GM18870 (cell line): Measurements from ENCODE around the gene TRPM3.

Experiments used
- ATAC-seq: cut with Tn5 transposase; IDR thresholded peaks from one replicate; pipeline ENCODE4 v1.9.1; 2021; ENCODE audit warnings: moderate library complexity; ENCODE audit not compliant: unreplicated experiment

The TRPM3 gene

GRCh38 chr9:71121275-71122021 is at the start of gene TRPM3:
TRPM3 (minus strand) TSS chr9:71121621; CDS start chr9:71121354, 267 bp downstream.
- no peak for ATAC-seq

GRCh38 chr9:71168418-71168817 is 47.0 kb upstream of the TRPM3 start:
- ATAC-seq: no peak

- ATAC-seq: no peak
These were observed 40.7 kb upstream of the TRPM3 start for GRCh38 chr9:71162126-71162525.

- no peak for ATAC-seq
These were observed 36.3 kb upstream of the TRPM3 start for GRCh38 chr9:71157731-71158130.

- ATAC-seq: no peak
These were observed 25.9 kb upstream of the TRPM3 start for GRCh38 chr9:71147368-71147767.

- ATAC-seq: no peak
These were observed 25.1 kb upstream of the TRPM3 start for GRCh38 chr9:71146511-71146910.

- no peak for ATAC-seq
These were observed 23.8 kb upstream of the TRPM3 start for GRCh38 chr9:71145179-71145578.

GRCh38 chr9:71144495-71144894 is 23.1 kb upstream of the TRPM3 start:
- ATAC-seq: no peak

- ATAC-seq: no peak
These were observed 15.3 kb upstream of the TRPM3 start for GRCh38 chr9:71136696-71137095.

GRCh38 chr9:71131145-71131544 is 9.7 kb upstream of the TRPM3 start:
- ATAC-seq: no peak

- ATAC-seq: no peak
These were observed 9.1 kb upstream of the TRPM3 start for GRCh38 chr9:71130521-71130920.

GRCh38 chr9:71128796-71129195 is 7.4 kb upstream of the TRPM3 start:
- ATAC-seq: no peak

GRCh38 chr9:71127301-71127700 is 5.9 kb upstream of the TRPM3 start:
- no peak for ATAC-seq

GRCh38 chr9:71122421-71122820 is 1.0 kb upstream of the TRPM3 start:
- no peak for ATAC-seq

GRCh38 chr9:71122022-71122275 is 528 bp upstream of the TRPM3 start:
- no peak for ATAC-seq

- ATAC-seq: no peak
These were observed 747 bp downstream of the TRPM3 start for GRCh38 chr9:71120501-71121247.

GRCh38 chr9:71119746-71120145 is 1.7 kb downstream of the TRPM3 start:
- no peak for ATAC-seq

GRCh38 chr9:71118324-71118723 is 3.1 kb downstream of the TRPM3 start:
- ATAC-seq: no peak

GRCh38 chr9:71115448-71115975 is 5.9 kb downstream of the TRPM3 start:
- no peak for ATAC-seq

- ATAC-seq: no peak
These were observed 8.6 kb downstream of the TRPM3 start for GRCh38 chr9:71112866-71113265.

- no peak for ATAC-seq
These were observed 12.5 kb downstream of the TRPM3 start for GRCh38 chr9:71108937-71109336.

- ATAC-seq: no peak
These were observed 14.4 kb downstream of the TRPM3 start for GRCh38 chr9:71106992-71107391.
